Activated B cell treated with CpG ODN at 0.5 μM for 24 hours (primary cell): Measurements from ENCODE around the gene IKZF2. TPM values are rescaled to one million over a fixed set of nuclear protein-coding genes. Genes with fewer than 3 reads are reported as not detected.

Experiments used
- ATAC-seq: fragments of 200-7000 bp; cut with Tn5 transposase; one replicate; pipeline ENCODE4 v1.10.0; 2021; ENCODE audit warnings: low read depth, mild to moderate bottlenecking, moderate library complexity
- CTCF ChIA-PET: fragments of 350-600 bp; sonication (Branson Sonifier 250); formaldehyde crosslinking; loops from one replicate; lab custom pipeline; 2021; ENCODE audit warnings: antibody characterized with exemption; lab: Charles Lee
- POLR2A ChIA-PET: fragments of 350-600 bp; sonication (Branson Sonifier 250); formaldehyde crosslinking; loops from one replicate; lab custom pipeline; 2021; ENCODE audit warnings: antibody characterized with exemption; lab: Charles Lee
- DNase-seq: peaks from one replicate; pipeline ENCODE4 v3.0.0; 2022
- H3K27ac Mint-ChIP-seq: one replicate; pipeline ENCODE4 v1.8.0; 2020; ENCODE audit warnings: mixed read lengths
- H3K27me3 Mint-ChIP-seq: one replicate; pipeline ENCODE4 v1.8.0; 2021; ENCODE audit warnings: mixed read lengths
- H3K36me3 Mint-ChIP-seq: one replicate; pipeline ENCODE4 v1.8.0; 2021; ENCODE audit warnings: low read depth, mixed read lengths
- H3K4me1 Mint-ChIP-seq: one replicate; pipeline ENCODE4 v1.8.0; 2021; ENCODE audit warnings: mixed read lengths
- H3K4me3 Mint-ChIP-seq: one replicate; pipeline ENCODE4 v1.8.0; 2020; ENCODE audit warnings: mild to moderate bottlenecking, mixed read lengths
- H3K9me3 Mint-ChIP-seq: one replicate; pipeline ENCODE4 v1.8.0; 2020; ENCODE audit warnings: mixed read lengths
- intact Hi-C: fragments of 100-400 bp; cut with micrococcal nuclease; formaldehyde crosslinking; loops from one replicate; pipeline ENCODE4 v1.15.1; 2024
- total RNA-seq: library from RNA; stranded (reverse); gene quantifications from 2 replicates; pipeline ENCODE4 v1.2.3, GENCODE V29; 2022
- TF ChIP-seq, protein P1 (sequence below): fragments of 200-600 bp; IDR thresholded peaks from one replicate; pipeline ENCODE4 v1.8.0; 2022; ENCODE audit warnings: antibody characterized with exemption, mild to moderate bottlenecking

The IKZF2 gene
- total RNA-seq, 1 donor from 2014 or later = 60.2 TPM

- H3K4me3 Mint-ChIP-seq = no peak overlapping the region
- peaks cover 16% of the 10 kb centered on the region for H3K4me1 Mint-ChIP-seq
- no peak overlapping the region for H3K27ac Mint-ChIP-seq
- no peaks in the 10 kb centered on the region for H3K27me3 Mint-ChIP-seq
- ChIA-PET CTCF (no interaction called here), POLR2A (no interaction called here)
- ATAC-seq = no peak
- peaks cover 1% of the 10 kb centered on the region for H3K9me3 Mint-ChIP-seq
- TF ChIP-seq, protein P1, sequence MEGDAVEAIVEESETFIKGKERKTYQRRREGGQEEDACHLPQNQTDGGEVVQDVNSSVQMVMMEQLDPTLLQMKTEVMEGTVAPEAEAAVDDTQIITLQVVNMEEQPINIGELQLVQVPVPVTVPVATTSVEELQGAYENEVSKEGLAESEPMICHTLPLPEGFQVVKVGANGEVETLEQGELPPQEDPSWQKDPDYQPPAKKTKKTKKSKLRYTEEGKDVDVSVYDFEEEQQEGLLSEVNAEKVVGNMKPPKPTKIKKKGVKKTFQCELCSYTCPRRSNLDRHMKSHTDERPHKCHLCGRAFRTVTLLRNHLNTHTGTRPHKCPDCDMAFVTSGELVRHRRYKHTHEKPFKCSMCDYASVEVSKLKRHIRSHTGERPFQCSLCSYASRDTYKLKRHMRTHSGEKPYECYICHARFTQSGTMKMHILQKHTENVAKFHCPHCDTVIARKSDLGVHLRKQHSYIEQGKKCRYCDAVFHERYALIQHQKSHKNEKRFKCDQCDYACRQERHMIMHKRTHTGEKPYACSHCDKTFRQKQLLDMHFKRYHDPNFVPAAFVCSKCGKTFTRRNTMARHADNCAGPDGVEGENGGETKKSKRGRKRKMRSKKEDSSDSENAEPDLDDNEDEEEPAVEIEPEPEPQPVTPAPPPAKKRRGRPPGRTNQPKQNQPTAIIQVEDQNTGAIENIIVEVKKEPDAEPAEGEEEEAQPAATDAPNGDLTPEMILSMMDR = no peak
- intact Hi-C loops = no loop called here
- DNase-seq = no peak
- H3K36me3 Mint-ChIP-seq = peaks cover 24% of the 10 kb centered on the region
Measured at GRCh38 chr2:213042262-213042661, 109.2 kb downstream of the IKZF2 start.

GRCh38 chr2:213036836-213037235 is 114.6 kb downstream of the IKZF2 start:
- H3K4me1 Mint-ChIP-seq = peaks cover 57% of the 10 kb centered on the region
- H3K27me3 Mint-ChIP-seq = no peaks in the 10 kb centered on the region
- CTCF ChIA-PET = no interaction called here
- ATAC-seq (no peak), DNase-seq (no peak)
- H3K9me3 Mint-ChIP-seq = no peaks in the 10 kb centered on the region
- no peak overlapping the region for H3K4me3 Mint-ChIP-seq
- POLR2A ChIA-PET = interaction anchor here (1.5 kb wide), 1 partner anchor 114 kb away, joined by 6 read pairs; the partner anchor contains the start of gene IKZF2
- H3K36me3 Mint-ChIP-seq = peaks cover 4% of the 10 kb centered on the region
- intact Hi-C loops = loop anchor here (1.0 to 10.0 kb wide), 5 partner anchors 14 to 1768 kb away; partner anchors contain the start of gene BARD1
- no peak overlapping the region for H3K27ac Mint-ChIP-seq
- TF ChIP-seq, protein P1 = no peak

- Mint-ChIP-seq H3K27ac (no peak overlapping the region), H3K4me3 (no peak overlapping the region), H3K9me3 (no peaks in the 10 kb centered on the region), H3K36me3 (peaks cover 4% of the 10 kb centered on the region), H3K27me3 (no peaks in the 10 kb centered on the region), H3K4me1 (peaks cover 55% of the 10 kb centered on the region)
- CTCF ChIA-PET = no interaction called here
- DNase-seq = no peak
- intact Hi-C loops = loop anchor here (5.0 to 10.0 kb wide), 2 partner anchors 248 to 1770 kb away; partner anchors contain the start of genes BARD1 and SPAG16
- POLR2A ChIA-PET = interaction anchor here (0.8 kb wide), 1 partner anchor 49 kb away, joined by 4 read pairs; no protein-coding TSS in a partner anchor
- ATAC-seq = no peak
- TF ChIP-seq, protein P1 = no peak
Measured at GRCh38 chr2:213034585-213034984, 116.8 kb downstream of the IKZF2 start.

DNA sequence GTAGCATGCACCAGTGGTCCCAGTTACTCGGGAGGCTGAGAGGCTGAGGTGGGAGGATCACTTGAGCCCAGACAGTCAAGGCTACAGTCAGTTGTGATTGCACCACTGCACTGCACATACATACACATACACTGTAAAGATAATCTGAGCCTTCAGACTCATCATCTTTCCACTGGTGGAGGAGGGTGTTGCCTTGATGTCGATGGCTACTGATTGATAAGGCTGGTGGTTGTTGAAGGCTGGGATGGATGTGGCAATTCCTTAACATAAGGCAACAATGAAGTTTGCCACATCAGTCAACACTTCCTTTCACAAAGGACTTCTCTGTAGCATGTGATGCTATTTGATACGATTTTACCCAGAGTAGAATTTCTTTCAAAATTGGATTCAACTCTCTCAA is 118.8 kb downstream of the IKZF2 start:
- no peak overlapping the region for H3K27ac Mint-ChIP-seq
- ChIA-PET POLR2A (no interaction called here), CTCF (no interaction called here)
- no peaks in the 10 kb centered on the region for H3K27me3 Mint-ChIP-seq
- intact Hi-C loops = loop anchor here (5.0 to 10.0 kb wide), 2 partner anchors 250 to 1772 kb away; partner anchors contain the start of genes BARD1 and SPAG16
- ATAC-seq (no peak), DNase-seq (no peak)
- H3K4me3 Mint-ChIP-seq = no peak overlapping the region
- TF ChIP-seq, protein P1 = no peak
- H3K36me3 Mint-ChIP-seq = peaks cover 4% of the 10 kb centered on the region
- no peaks in the 10 kb centered on the region for H3K9me3 Mint-ChIP-seq
- H3K4me1 Mint-ChIP-seq = peaks cover 44% of the 10 kb centered on the region

DNA sequence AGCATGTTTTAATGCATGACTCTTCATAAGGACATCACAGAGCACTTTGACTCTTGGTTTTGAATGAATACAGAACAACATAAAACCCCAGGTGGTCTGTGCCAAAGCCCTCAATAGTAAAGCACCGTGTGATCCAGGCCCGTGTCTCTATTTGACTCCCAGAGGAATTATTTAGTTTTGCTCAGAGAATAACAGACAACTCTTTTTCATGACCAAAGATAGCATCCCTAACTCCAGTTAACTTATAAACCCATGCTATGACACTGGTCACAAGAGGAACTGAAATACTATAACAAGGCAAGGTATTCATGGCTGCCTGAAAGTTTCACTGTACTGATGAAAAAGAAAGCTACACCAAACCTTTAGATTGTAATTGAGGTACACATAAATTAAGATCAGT is 128.4 kb downstream of the IKZF2 start:
- ChIA-PET CTCF (interaction anchor here (0.9 kb wide), 1 partner anchor 335 kb away, joined by 4 read pairs; no protein-coding TSS in a partner anchor), POLR2A (no interaction called here)
- intact Hi-C loops = loop anchor here (2.0 kb wide), 1 partner anchor 14 kb away; no protein-coding TSS in a partner anchor
- H3K4me1 Mint-ChIP-seq = peaks cover 22% of the 10 kb centered on the region
- DNase-seq (no peak), ATAC-seq (peak; percentile 73)
- no peaks in the 10 kb centered on the region for H3K9me3 Mint-ChIP-seq
- H3K36me3 Mint-ChIP-seq = peaks cover 10% of the 10 kb centered on the region
- H3K27me3 Mint-ChIP-seq = no peaks in the 10 kb centered on the region
- no peak overlapping the region for H3K4me3 Mint-ChIP-seq
- peak overlapping the region; percentile 67 for H3K27ac Mint-ChIP-seq
- TF ChIP-seq, protein P1 = no peak
